ENCODE measurements around the gene GLRA3.

Gene GLRA3

GRCh38 chr4:174591243-174592021 lies 237.6 kb downstream of the GLRA3 start:
- DNase-seq = peak; percentile 17

- no peak for DNase-seq
Observed at GRCh38 chr4:174590336-174590735, 238.7 kb downstream of the GLRA3 start.

Measured in GDM1 (cell line).